Superior temporal gyrus (tissue), 1 donor: ENCODE measurements around the gene MYO3A.

Experiments
- DNase-seq: peaks from one replicate; pipeline ENCODE4 v3.0.0-alpha.2; 2016; ENCODE audit errors: extremely low spot score

MYO3A gene

GRCh38 chr10:25933653-25934608 is at the start of gene MYO3A:
MYO3A (plus strand) TSS chr10:25934229; CDS start chr10:25952111, 17,882 bp downstream.
- DNase-seq: no peak

DNA sequence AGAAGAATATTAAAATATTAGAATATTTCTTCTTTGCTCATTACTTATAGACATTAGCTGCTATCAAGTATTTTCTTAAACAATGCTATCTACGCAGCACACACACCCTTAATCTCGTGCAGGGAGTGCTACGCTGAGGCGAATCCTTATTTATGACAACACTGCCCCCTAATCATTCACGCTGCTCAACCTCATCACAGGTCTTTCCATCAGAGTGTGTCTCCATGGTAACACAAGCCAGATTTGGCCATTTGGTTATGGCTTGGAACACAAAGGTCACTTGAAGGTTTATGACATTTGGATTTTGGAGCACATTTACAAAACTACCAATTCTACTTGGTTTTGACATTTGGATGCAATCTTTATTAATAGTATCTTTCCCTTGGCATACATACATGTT is 45.4 kb upstream of the MYO3A start:
- no peak for DNase-seq

DNA sequence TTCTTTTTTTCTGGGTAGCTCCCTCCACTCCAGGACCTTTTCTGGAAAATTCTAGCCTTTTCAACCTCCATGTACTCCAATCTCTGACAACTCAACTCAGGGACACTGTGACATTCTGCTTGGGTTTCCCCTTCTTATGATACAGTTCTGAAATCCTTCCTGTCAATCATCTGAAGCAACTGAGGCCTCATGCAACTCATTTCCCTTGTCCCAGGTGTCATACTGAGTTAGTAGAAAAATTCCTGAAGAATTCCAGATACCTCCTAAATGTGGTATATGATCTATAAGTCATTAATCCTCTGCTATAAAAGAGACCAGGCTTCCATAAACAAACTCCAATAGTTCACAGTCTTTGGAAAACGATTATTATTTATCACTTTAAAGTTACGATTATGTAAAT is 43.0 kb upstream of the MYO3A start:
- DNase-seq: no peak

DNA sequence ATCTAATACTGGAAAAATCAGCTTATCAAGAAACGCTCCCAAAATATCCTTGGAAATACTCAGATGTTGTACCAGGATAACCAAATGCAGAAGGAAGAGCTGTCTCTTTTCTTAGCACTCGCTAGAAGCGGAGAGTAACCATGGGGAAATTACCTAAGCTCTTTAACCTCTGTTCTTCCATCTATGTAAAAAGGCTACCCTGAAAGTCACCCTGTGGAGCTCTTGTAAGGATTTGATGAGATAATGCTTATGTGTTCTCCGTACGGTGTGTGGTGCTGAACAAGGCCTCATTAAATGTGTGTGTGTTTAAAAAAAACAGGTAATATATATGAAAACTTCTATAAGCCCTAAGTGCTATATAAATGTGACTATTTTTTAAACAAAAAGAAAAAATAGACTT is 38.2 kb upstream of the MYO3A start:
- no peak for DNase-seq

GRCh38 chr10:25896421-25896820 is 37.6 kb upstream of the MYO3A start:
- no peak for DNase-seq

GRCh38 chr10:25899304-25899703 is 34.7 kb upstream of the MYO3A start:
- no peak for DNase-seq

GRCh38 chr10:25901199-25901598 is 32.8 kb upstream of the MYO3A start:
- DNase-seq: no peak

GRCh38 chr10:25902002-25902401 is 32.0 kb upstream of the MYO3A start:
- peak; percentile 33 for DNase-seq

DNA sequence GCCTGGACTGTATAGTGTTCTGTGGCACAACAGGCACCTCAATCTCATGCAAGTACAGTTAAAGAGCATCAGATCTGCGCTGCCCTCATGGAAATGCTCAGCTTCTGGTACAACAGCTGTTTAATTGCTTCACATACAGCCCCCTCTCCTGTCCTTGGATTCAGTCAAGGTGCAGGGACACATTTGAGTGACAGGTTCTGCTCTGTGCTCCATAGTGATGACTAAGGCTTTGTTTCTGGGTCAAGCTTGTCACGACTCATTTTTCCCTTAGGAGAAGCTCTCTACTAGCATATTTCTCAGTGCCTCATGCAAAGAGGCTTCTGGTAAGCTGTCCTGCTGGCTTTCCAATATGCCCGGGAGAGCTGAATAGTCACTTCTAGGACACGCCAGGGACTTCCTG is 26.8 kb upstream of the MYO3A start:
- DNase-seq: no peak

- no peak for DNase-seq
Observed at GRCh38 chr10:25912866-25913265, 21.2 kb upstream of the MYO3A start.

- no peak for DNase-seq
Observed at GRCh38 chr10:25914776-25915175, 19.3 kb upstream of the MYO3A start.

GRCh38 chr10:25934621-25935139 is 651 bp downstream of the MYO3A start:
- no peak for DNase-seq

DNA sequence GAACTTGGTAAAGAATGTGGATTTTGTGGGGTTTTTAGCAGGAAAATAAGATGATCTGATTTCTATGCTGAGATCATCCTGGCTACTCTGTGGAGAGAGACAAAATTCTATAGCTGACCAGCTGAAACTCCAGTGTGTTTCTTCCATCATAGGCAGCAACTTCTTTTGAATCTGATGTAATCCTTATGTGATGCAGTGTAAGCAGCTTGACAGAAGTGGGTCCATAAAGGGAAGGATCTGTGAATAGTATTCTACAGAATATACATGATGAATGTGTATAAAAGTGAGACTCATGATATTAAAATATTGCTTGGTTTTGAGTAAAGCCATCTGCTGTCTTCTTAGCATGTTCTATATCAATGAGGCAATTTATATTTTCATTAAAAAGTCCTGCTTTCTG is 4.4 kb downstream of the MYO3A start:
- DNase-seq: no peak

- no peak for DNase-seq
Observed at GRCh38 chr10:25944771-25945170, 10.7 kb downstream of the MYO3A start.

DNA sequence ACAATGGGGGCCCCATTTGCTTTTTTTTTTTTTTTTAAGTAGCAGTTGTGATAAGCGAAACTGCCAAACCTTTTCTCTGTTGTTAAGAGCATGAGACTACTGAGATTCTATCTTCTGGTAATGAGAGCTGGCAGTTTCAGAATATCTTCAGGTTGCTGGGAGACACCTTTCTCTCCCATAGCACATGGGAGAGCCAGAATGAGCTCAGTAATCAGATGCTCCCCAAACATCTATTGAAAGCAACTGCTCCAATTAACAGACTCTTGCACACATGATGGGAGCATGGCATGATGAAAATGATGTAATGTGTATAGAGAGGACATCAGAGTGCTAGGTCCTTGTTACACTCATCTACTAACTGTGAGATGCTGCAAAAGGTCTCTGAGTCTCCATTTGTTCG is 18.8 kb downstream of the MYO3A start:
- DNase-seq: no peak

DNA sequence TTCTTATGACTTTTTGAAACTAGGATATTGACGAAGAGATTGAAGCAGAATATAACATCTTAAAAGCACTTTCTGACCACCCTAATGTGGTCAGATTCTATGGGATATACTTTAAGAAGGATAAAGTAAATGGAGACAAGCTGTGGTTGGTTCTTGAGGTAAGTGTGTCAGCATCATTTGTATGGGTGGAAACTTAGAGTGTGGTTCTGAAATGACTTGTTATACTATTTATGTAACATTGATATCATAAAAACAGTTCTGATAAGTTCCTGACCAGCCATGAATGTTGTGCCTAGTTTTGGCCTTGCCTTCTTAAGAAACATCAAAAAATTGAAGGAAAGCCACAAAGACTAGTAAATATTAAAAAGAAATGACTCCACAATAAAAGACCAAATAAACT is 20.8 kb downstream of the MYO3A start:
- DNase-seq: no peak

DNA sequence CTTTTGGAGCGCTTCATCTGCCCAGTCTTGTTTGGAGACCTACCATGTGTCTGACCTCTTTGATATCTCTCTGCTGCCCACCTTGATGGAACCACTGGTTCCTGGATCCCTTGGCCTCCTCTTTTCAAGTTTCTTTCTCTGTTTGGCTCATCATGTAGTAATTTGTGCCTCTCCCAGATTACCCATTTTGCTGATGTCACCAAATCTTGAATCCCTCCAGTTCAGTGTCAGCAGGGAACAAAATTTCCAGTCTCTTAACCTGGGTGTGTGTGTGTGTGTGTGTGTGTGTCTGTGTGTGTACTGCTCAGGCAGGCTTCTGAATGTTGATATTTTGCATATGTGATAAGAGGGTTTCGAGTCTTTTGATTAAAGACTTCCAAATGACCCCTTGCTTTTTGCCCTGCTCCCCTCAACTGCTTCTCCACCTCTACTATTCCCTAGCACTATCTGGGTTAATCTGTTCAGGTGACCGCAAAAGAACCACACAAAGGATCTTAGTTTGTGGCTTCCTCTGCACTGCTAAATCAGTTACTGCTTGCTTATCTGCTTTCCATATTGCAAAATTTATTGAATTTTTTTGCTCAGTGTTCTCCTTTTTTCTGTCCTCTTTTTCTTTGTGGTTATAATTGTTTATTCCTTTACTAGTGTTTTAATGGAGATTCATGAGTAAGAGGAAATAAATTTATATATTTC is 25.7 kb downstream of the MYO3A start:
- DNase-seq: no peak

DNA sequence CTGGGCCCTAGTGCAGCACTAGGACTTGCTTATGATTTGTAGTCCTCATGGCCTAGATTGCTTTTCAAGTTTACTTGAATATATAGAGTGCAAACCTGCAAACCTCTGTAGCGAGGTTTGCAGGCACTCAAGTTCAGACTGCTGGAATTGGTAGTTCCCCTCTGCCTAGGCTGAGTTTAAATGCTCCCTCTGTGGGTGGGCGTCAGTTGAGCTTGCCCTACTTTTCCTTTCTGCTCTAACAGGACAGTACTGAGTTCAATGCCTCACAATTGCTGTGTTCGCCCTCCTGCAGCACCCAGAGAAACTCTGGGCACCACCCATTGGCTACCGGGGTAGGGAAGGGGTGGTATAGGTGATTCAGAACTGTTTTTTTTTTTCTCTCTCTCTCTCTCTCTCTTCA is 31.6 kb downstream of the MYO3A start:
- DNase-seq: no peak

- DNase-seq: no peak
Observed at GRCh38 chr10:25966844-25967243, 32.8 kb downstream of the MYO3A start.

DNA sequence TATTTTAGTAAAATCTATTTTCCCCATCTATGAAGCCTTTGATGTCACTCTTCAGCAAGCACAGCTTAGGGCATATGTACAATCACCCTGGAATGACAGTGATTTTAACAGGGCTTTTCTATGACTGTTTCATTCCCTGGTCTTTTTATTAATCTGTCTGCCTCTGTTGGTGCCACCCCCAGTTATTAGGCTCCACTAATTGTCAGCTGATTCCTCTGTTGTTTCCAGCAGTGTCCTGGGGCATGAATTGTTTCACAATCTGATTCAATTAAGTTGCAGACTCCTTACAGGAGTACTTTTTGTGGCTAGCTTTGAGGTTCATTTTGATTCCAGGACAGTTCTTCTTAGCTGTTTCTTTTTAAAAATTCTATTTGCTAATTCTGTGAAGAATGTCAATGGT is 38.6 kb downstream of the MYO3A start:
- no peak for DNase-seq

DNA sequence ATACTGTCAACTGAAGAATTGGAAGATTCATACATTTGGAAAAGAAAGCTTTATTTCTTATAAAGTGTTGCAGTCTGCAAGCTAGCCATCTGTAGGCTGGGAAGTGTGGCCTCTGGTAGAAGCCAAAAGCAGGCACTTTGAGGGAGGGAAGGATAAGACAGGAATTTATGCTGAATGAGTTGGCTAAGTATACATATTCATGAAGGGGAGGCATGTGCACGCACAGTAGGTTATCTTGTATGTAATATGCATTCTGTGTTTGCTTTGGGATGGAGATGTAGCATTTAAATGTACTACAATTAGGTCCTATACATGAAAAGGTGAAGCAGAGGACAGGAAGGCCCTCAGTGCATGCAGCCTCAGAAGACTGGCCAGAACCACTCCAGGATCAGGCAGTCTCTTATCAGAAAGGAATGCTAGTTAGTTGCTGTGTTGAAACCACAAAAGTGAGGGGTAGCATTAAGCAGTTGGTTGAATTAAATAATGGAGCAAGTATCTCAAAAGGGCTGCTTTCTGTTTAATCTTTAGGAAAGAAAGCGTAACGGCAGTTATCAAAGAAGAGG is 40.9 kb downstream of the MYO3A start:
- DNase-seq: no peak

GRCh38 chr10:25978771-25979170 is 44.7 kb downstream of the MYO3A start:
- DNase-seq: no peak

- no peak for DNase-seq
Observed at GRCh38 chr10:25982107-25982506, 48.1 kb downstream of the MYO3A start.
